ENCODE results near the gene QKI.

DNA sequence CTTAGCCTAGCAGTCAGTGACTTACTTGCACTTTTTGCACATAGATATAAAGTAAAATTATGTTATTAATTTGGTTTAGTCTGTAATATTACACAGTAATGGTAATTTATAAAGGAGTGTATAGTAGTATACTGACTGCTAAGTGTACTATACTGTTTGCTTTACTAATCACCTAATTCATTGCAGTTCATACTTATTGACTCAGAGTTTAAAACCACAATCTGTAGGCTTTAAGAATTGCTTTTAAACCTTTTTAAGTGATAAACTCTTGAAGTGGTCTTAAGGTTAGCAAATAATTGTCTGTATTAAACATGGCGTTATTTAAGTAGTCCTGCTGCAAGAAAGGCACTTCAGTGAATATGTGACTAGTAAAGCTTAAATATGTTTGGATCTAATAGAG, 151.5 kb downstream of the QKI start:
- TF ChIP-seq ZNF350 (tag by site-specific recombination; IDR thresholded peaks at IDR 0.05) = no peak
- TF ChIP-seq, protein P1, sequence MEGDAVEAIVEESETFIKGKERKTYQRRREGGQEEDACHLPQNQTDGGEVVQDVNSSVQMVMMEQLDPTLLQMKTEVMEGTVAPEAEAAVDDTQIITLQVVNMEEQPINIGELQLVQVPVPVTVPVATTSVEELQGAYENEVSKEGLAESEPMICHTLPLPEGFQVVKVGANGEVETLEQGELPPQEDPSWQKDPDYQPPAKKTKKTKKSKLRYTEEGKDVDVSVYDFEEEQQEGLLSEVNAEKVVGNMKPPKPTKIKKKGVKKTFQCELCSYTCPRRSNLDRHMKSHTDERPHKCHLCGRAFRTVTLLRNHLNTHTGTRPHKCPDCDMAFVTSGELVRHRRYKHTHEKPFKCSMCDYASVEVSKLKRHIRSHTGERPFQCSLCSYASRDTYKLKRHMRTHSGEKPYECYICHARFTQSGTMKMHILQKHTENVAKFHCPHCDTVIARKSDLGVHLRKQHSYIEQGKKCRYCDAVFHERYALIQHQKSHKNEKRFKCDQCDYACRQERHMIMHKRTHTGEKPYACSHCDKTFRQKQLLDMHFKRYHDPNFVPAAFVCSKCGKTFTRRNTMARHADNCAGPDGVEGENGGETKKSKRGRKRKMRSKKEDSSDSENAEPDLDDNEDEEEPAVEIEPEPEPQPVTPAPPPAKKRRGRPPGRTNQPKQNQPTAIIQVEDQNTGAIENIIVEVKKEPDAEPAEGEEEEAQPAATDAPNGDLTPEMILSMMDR (tag by site-specific recombination; IDR thresholded peaks at IDR 0.05) = no peak
- TF ChIP-seq ELK4 (IDR thresholded peaks at IDR 0.05; ENCODE audit: borderline replicate concordance, low read depth, low read length) = no peak
- TF ChIP-seq YY1 (tag by site-specific recombination; IDR thresholded peaks at IDR 0.05) = no peak

All from HEK293 (cell line).